Vagina (tissue), 2 donors: ENCODE data around the gene PTPRE.

Experiments
- CTCF ChIP-seq, 3 experiments: fragments of 450-650 bp in 2 of 3; fragments of 200-600 bp in 1 of 3; sonication (generic) in 1 of 3; IDR thresholded peaks; one replicate each; pipeline ENCODE4 v1.5.1; 2017 to 2019; ENCODE audit warnings: antibody characterized with exemption in 3 of 3, mild to moderate bottlenecking in 2 of 3, moderate library complexity in 2 of 3
- POLR2A ChIP-seq, 2 donors: fragments of 450-650 bp; IDR thresholded peaks; one replicate each; pipeline ENCODE4 v1.6.1; 2017; ENCODE audit warnings: antibody characterized with exemption in 2 of 2, mild to moderate bottlenecking in 2 of 2, moderate library complexity in 2 of 2
- POLR2AphosphoS5 ChIP-seq, 2 donors: sonication (generic); formaldehyde crosslinking; IDR thresholded peaks; one replicate each; pipeline ENCODE4 v1.9.0; 2017; ENCODE audit warnings: antibody characterized with exemption in 2 of 2, mild to moderate bottlenecking in 2 of 2, low read depth in 1 of 2; ENCODE audit not compliant: insufficient read depth in 1 of 2

GRCh38 chr10:127890832-127891334 is 16.0 kb upstream of the PTPRE start:
- TF ChIP-seq POLR2A (IDR thresholded peaks at IDR 0.05) = no peak
- TF ChIP-seq CTCF (IDR thresholded peaks at IDR 0.05) = no peak
- no peak for TF ChIP-seq POLR2AphosphoS5 (IDR thresholded peaks at IDR 0.05; ENCODE audit: insufficient read depth in 1 of 2, low read depth in 1 of 2)
